ENCODE measurements around the gene MAST1. TPM values are rescaled to one million over a fixed set of nuclear protein-coding genes. Genes with fewer than 3 reads are reported as not detected.
"Not testable (repeated sequence)": the region's sequence is repeated elsewhere in the genome, so short reads cannot be mapped to it uniquely, and the experiment has no call there.

MAST1 gene
- total RNA-seq, 1 donor from 2014 or later = 0.31 TPM

DNA sequence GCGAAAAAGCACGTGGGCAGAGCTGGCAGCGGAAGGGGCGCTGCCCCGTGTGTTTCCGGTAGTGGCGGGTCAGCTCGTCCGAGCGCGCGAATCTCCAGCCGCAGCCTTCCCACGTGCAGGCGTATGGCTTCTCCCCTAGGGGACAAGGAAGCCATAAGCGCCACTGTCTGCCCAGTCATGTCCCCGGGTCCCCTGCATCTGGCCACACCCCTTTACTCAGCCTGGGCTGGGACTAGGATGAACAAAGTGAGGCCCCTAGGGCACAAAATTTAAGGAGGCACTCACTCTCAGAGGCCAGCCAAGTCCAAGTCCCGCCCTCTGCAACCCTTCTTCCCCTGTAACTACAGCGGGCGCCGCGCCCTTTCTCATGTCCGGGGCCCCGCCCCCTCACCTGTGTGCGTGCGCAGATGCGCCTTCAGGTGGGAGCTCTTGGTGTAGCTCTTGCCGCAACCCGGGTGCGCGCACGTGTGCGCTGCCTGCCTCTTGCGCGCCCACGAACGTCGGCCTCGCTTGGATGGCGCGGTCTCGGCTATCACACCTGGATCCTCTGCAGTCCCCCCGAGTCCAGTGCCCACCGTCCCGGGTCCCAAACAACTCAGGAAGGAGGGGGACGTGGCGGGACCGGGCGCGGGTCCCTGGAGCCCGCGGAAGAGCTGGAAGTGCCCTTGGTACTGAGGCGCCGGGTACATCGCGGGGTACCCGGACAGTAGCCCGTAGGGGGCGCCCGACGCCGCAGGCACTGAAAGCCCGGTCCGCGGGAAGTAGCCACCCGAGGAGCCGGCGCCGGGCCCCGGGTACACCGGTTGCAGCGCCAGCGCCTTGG, 46.8 kb downstream of the MAST1 start:
- DNase-seq (ENCODE audit: low spot score) (peak; percentile 84), ATAC-seq (no peak)
- intact Hi-C loops (cut with DNase I) = no loop called here

DNA sequence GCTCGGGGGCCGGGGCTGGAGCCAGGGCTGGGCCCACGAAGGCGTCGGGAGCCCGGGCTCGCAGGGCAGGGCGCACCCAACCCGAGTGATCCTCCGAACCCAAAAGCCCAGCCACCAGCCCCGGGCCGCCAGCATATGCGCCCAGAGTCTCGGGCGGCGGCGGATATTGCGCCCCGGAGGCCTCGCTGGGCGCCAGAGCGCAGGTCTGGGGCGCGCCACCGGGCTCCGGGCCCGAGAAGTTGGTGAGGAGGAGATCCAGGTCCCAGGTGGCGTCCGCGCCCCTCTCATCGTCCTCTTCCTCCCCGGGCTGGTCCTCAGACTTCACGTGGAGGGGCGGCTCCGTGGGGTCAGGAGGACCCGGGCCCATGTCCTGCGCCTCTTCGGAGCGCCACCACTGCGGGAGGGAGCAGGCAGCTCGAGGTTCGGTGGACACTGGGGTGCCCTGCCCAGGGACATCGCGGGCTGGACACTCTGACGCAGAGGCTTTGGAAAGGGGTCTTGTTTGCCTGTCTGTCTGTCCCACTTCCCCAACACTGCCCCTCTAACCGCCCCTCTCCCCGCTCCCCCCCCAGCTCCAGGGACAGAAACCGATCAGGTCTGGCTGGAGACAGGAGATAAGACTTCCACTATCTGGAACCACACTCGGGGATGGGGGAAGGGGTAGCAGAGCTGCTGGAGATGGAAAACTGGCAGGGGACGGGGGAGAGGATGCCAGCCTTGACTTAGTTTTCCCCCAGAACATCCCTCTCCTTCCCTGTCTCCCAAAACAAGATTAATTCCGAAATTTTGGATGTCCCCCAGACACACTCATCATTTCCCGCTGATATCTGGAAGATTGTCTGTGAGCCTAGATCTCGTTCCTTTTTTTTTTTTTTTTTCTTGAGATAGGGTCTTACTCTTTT, 47.7 kb downstream of the MAST1 start:
- intact Hi-C loops (cut with DNase I) = no loop called here
- no peak for DNase-seq (ENCODE audit: low spot score)
- no peak for ATAC-seq

DNA sequence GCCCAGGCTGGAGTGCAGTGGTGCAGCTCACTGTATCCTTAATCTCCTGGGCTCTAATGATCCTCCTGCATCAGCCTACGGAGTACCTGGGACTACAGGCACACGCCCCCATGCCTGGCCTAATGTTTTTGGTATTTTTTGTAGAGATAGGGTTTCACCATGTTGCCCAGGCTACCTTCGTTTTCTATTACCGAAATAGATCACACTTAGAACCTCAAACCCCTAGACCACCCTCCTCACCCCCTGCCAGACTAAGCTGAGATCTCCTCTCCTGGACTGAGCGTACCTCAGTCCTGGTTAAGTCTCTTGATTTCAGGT, 48.3 kb downstream of the MAST1 start:
- no peak for DNase-seq (ENCODE audit: low spot score)
- intact Hi-C loops (cut with DNase I) = no loop called here
- no peak for ATAC-seq

DNA sequence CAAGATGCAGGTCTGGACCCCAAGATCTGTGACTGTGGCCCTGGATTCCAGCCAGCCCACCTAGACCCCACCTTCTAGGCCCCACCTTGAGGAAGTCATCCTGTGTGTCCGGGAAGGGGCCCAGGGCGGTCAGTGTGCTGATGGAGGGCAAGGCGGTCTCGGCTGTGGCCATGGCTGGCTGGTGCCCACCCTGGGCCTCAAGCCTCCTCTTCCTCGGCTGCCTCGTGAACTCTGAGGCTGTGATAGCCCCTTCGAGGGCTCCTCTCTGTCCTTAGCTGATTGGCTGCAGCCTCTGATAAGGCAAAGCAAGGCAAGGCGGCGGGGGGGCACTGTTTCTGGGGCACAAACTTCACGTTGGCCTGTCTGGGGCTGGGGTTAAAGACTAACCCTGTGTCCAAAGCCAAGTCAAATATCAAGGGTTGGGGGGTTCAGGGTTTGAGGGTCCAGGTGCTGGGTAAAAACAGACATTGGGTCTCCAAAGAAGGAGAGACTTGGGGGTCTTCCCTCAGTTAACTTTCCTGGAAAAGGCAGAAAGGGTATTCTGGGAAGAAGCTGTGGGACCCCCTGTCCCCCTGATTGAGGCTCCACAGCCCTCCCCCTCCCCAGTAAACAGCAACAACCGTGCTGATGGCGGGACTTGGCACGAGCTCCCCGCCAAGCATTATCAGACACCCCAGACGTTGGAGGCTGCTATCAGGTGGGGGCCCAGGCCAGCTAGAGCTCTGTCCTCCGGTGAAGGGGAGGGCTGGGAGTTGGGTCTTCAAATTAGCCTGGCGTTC, 48.8 kb downstream of the MAST1 start, which contains the start of gene KLF1:
Gene KLF1, minus strand, starts transcription at position 233 of the 779 bp plus-strand sequence. Its CDS starts 61 bp downstream, at position 172.
- ATAC-seq (no peak), DNase-seq (ENCODE audit: low spot score) (no peak)
- intact Hi-C loops (cut with DNase I) = no loop called here

DNA sequence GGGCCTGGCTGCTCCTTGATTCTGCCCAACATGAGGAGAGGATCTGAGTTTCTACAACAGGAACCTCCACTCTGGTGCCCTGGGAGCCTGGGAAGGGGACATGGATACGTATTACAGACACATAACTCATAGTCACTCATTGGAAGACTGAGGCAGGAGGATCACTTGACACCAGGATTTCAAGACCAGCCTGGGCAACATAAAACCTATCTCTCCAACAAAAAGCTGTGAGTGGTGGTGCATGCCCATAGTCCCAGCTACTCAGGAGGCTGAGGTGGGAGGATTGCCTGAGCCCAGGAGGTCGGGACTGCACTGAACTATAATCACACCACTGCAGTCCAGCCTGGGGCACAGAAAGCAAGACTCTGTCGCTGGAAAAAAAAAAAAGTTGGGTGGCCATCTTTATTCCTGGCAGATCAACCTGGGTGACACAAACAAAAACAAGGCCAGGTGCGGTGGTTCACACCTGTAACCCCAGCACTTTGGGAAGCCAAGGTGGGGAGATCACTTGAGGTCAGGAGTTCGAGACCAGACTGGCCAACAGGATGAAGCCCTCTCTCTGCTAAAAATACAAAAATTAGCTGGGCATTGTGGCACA, 49.8 kb downstream of the MAST1 start:
- intact Hi-C loops (cut with DNase I) = no loop called here
- DNase-seq (ENCODE audit: low spot score) (no peak), ATAC-seq (no peak)

DNA sequence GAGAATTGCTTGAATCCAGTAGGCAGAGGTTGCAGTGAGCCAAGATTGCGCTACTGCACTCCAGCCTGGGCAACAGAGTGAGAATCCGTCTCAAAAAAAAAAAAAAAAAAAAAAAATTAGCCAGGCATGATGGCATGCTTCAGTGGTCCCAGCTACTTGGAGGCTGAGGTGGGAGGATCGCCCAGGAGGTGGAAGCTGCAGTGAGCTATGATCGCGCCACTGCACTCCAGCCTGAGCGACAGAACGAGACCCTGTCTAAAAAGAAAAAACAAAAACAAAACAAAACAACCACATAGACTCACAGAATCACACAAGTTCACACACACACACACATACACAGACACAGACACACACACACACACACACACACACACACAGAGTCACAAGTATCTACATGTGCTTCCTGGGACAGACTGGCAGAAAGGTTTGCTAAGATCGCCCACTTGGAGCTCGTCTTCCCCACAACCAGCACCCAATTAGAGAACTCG, 52.0 kb downstream of the MAST1 start:
- ATAC-seq; intact Hi-C loops (cut with DNase I); DNase-seq (ENCODE audit: low spot score): not testable (repeated sequence)

DNA sequence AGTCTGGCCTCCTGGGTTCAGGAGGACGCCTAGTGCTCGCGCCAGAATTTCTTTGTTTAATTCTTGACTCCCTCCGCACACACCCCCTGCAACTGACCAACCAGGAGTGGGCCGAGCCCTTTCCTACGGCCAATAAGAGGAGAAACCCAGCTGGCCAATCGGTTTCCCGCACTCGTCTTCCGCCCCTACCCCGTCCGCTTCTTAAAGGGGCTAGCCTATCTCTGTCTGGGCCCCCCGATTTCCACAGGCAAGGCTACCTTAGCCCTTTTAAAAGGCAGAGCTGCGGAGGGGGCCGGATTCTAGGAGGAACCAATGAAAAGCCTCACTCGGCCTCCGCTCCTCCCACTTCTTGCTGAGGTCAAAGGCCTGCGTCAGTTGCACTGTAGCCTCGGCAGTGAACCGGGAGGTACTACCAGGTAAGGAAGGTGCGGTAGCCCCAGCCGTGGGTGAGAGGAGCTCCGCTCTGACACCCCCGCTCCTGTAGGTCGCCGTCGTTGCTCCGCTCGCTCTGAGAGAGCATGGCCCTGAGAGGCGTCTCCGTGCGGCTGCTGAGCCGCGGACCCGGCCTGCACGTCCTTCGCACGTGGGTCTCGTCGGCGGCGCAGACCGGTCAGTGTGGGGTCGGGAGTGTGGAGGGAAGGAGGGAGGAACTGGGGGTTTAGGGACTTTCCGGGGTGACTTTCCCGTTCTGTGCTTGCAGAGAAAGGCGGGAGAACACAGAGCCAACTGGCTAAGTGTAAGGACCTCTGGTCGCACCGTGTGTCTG, 52.7 kb downstream of the MAST1 start, which contains the start of gene GCDH:
Gene GCDH, plus strand, starts transcription at position 374 of the 766 bp plus-strand sequence. Its CDS starts 145 bp downstream, at position 519.
- DNase-seq (ENCODE audit: low spot score) (peak; percentile 96), ATAC-seq (peak; percentile 98)
- intact Hi-C loops (cut with DNase I) = no loop called here

DNA sequence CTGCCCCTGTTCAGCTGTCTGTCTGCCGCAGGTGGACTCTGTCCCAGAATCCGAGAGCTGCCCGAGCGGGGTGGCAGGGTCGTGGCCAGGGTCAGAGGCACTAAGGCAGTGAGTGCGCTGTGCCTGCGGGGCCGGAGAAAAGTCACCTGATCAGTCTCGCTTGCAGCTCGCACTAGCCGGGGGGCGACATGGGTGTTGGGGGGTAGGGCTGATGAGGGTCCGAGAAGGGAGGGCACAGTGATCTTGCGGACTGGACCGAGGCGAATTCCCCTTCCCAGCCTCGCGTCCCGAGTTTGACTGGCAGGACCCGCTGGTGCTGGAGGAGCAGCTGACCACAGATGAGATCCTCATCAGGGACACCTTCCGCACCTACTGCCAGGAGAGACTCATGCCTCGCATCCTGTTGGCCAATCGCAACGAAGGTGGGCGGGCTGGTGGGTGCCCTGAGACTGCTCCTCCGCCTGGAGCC, 53.3 kb downstream of the MAST1 start:
- intact Hi-C loops (cut with DNase I) = no loop called here
- DNase-seq (ENCODE audit: low spot score) (no peak), ATAC-seq (no peak)

DNA sequence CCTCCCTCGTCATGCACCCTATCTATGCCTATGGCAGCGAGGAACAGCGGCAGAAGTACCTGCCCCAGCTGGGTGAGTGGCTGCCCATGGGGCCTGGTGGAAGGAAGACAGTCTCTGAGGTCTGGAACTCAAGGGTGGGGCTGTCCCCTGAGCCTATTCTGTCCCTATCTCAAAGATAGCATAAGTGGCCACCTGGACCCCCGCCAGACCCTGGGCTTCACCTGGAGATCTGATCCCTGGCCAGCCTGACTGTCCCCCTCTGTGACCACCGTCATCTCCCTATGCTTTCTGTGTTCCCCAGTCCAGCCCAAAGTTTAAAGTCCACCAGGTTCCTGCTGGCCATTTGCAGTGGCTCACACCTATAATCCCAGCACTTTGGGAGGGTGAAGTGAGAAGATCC, 55.3 kb downstream of the MAST1 start:
- intact Hi-C loops (cut with DNase I) = no loop called here
- DNase-seq (ENCODE audit: low spot score) (no peak), ATAC-seq (no peak)

DNA sequence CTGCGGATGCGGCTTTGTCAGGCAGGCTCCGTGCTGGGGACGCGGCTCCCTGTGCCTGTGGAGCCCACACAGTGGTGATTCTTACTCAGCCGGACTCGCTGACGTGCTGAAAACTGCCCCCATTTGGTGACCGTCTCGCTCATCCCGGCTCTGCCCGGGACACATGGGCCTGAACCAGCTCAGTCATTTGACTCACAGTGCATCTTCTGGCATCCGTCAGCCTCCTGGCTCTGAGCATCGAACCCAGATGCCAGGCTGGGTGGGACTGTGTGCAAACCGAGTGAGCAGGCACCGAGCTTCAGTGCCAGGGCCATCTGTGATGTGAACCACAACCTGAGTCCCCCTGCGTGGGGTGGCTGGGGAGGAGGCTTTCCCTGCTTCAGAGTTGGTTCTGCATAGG, 58.1 kb downstream of the MAST1 start:
- ATAC-seq (no peak), DNase-seq (ENCODE audit: low spot score) (no peak)
- intact Hi-C loops (cut with DNase I) = no loop called here

DNA sequence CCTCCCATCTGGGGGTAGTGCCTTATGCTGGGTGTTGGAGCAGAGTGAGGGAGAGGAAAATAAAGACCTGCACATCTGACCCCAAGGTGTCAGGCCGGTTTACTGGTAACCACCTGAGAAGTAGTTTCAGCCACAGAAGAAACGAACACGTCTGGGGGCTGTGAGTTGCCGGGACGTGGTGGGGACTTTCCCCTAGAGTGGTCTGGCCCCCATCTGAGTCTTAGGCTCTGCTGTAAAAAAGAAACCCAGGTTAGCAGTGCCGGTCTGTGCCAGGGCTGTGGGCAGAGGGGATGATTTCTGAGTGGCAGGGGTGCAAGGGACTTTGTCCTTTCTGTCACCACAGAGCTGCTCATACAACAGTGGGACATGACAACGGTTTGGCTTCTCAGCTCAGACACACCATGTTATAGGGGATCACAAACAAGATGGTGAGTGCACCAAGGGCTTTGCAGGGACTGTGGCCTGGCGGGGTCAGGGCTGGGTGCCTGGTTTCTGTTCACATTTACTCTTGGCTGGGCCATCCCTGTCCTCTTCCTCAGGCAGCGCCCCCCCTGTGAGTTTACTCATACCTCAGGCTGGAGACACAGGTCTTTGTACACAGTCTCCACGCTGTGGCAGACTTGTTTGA, 61.7 kb downstream of the MAST1 start:
- ATAC-seq (no peak), DNase-seq (ENCODE audit: low spot score) (no peak)
- intact Hi-C loops (cut with DNase I) = no loop called here

DNA sequence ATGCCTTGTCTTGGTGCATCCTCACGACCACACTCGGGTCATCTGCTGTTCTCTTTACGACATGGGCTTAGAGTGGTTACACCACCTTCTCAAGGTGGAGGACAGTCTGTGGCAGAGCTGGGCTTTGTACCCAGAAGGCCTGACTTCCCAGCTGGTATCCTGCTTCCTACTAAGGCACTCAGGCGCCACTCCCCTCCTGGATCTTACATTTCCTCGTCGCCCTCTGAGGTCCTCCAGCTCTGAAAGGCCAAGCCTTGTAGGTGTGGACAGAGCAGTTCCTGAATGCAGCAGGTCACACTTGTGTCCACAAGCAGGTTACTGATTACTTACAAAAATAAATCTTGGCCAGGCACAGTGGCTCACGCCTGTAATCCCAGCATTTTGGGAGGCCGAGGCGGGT, 68.9 kb downstream of the MAST1 start:
- ATAC-seq (no peak), DNase-seq (ENCODE audit: low spot score) (no peak)
- intact Hi-C loops (cut with DNase I) = no loop called here

DNA sequence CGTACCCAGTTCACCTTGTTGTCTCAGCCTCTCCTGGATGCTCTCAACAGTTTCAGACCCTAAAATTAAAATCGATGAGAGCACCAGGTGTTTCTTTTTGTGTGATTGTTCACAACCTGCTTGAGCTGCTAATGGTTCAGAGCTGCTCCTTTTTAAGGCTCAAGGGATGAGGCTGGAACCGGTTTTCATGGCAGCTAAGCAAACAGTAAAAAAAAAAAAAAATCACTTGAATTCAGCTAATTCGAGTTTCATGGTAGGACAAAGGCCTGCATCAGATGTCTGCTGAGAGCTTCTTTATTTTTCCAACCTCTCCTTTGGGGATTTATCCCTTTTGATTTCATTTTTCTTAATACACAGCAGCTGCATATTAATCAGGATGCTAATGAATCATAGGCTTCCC, 74.3 kb downstream of the MAST1 start:
- peak; percentile 16 for ATAC-seq
- no peak for DNase-seq (ENCODE audit: low spot score)
- intact Hi-C loops (cut with DNase I) = no loop called here

DNA sequence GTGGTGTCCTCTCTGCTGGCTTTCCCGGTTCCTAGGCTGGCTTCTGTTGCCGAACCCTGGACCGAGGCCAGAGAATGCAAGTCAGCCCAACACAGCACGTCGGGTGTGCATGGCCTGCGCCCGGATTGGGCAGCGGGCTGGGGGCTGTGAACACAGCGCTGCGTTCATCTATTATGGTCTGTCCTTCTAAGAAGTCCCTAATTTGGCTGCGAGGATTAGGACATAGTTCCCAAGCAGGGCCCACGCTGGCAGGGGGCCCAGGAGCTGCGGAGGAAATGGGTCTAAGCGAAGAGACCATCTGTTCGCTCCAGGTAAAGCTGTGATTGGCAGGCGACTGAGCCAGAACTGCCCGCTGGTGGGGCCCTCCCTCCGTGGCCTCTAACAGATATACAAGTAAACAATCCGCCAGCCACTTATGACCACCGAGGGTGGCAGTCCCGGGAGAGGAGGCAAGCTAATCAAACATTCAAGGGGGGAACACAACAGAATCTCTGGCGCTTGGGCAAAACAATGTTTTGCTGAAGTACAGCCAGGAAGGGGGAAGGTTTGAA, 74.8 kb downstream of the MAST1 start:
- peak; percentile 84 for ATAC-seq
- intact Hi-C loops (cut with DNase I) = no loop called here
- peak; percentile 82 for DNase-seq (ENCODE audit: low spot score)

DNA sequence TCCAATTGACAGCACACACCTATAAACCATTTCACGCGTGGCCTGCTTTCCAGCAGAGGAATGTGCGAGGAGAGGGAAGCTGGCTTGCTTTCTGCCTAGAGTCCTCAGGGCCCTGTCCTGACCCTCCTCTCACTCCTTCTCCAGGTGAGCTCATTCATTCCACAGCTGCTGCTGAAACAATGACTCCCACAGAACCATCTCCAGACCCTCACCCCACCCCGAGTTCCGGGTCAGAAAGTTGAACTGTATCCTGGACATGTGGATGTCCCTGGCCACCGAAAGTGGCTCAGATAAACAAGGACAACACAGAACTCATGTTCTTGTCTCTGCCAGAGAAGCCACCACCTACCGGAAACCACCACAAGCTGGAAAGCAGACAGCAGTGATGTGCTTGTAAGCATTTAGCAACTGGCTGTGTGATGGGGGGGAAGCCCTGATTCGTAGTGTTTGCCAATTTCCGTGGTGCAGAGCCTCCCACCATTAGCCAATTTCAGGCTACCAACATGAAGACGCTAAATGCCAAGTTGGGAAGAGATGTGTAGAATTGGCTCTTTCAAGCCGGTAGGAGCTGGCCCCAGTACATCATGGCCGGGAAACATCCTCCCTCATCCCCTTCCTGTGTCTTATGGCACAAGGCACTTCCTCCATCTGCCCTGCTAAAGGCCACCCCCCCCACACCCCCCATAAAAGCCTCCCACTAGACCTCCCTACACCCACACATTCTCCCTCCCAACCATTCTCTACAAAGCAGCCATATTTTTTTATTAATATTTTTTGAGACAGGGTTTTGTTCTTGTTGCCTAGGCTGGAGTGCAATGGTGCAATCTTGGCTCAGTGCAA, 75.8 kb downstream of the MAST1 start:
- DNase-seq (ENCODE audit: low spot score) = no peak
- intact Hi-C loops (cut with DNase I) = no loop called here
- peak; percentile 72 for ATAC-seq

DNA sequence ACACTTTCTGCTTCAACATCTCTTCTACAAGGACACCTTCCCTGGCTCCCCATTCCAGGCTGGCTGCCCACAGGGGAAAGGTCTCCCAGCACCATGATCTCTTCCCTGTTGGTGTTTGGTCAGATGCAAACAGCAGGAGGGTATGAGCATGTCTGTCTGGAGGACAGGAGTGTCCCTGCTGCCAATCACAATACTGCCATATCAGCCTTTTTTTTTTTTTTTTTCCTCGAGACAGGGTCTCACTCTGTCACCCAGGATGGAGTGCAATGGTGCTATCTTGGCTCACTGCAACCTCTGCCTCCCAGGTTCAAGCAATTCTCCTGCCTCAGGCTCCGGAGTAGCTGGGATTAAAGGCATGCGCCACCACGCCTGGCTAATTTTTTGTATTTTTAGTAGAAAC, 77.5 kb downstream of the MAST1 start:
- intact Hi-C loops (cut with DNase I); DNase-seq (ENCODE audit: low spot score); ATAC-seq: not testable (repeated sequence)
